GM21723 (cell line): ENCODE data around the gene EEF2K.
"Not testable (repeated sequence)": the region's sequence is repeated elsewhere in the genome, so short reads cannot be mapped to it uniquely, and the experiment has no call there.

ENCODE experiments used
- ATAC-seq: cut with Tn5 transposase; IDR thresholded peaks from one replicate; pipeline ENCODE4 v1.9.1; 2021; ENCODE audit warnings: mild to moderate bottlenecking, moderate library complexity; ENCODE audit not compliant: unreplicated experiment

Gene EEF2K

DNA sequence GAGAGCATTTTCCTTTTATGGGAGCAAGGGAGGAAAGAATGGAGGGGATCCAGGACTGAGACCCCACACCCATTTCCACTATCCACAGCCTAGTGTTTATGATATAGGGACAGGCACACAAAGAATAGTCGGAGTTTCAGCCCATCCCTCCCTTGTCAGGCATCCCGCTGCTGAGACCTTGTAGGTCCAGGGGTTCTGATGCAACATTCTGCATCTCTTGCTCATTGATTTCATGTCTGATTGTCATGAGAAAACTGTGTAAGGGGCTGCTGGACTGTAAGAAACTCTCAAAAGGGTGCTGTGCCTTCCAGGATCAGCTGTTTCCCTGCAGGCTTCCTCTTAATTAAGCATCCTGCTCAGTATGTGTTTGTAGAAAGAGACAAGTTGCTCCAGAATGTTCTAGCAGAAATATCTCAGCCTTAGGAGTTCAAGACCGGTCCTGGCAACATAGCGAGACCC is 85.8 kb downstream of the EEF2K start:
- no peak for ATAC-seq

DNA sequence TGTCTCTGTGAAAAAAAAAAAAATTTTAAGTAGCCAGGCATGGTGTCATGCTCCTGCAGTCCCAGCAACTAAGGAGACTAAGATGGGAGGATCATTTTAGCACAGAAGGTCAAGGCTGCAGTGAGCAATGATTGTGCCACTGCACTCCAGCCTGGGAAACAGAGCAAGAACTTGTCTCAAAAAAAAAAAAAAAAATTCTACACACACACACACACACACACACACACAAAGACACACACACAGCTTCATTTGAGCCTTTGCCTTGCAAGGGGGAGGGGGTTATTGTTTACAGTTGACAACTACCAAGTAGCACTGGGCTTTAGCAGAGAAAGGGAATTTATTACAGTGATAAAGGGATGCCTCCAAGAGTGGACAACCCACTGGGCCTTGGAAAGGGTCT is 86.2 kb downstream of the EEF2K start:
- no peak for ATAC-seq

DNA sequence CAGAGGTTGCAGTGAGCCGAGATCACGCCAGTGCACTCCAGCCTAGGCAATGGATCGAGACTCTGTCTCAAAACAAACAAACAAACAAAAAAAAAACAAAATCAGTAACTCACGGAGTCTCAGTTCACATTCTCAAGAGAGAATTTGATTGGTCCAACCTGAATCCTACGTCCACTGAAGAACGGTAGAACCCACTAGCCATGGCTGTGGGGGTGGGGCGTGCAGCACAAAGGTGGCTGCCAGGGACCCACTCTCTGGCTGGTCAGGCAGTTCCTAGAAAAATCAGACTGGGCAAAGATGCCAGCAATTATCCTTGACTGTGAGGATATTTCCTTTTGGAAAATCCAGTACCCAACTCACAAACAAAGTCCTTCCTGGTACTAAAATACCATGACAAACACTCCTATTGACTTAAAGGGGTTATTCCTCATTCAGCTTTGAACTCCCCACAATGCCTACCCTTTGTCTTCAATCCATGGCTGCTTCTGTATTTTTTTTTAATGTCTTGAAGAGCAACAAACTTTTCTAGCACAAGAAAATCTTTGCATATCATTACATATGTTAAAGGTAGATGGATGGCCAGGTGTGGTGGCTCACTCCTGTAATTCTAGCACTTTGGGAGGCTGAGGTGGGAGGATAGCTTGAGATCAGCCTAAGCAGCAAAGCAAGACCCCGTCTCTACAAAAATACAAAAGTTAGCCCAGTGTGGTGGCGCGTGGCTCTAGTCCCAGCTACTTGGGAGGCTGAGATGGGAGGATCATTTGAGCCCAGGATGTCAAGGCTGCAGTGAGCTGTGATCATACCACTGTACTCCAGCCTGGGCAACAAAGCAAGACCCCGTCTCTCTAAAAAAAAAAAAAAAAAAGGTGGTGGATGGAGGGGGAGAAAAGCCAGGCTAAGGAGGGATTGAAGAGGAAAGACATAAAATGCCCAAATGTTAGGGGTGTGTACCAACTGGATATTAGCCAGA is 87.3 kb downstream of the EEF2K start:
- no peak for ATAC-seq

DNA sequence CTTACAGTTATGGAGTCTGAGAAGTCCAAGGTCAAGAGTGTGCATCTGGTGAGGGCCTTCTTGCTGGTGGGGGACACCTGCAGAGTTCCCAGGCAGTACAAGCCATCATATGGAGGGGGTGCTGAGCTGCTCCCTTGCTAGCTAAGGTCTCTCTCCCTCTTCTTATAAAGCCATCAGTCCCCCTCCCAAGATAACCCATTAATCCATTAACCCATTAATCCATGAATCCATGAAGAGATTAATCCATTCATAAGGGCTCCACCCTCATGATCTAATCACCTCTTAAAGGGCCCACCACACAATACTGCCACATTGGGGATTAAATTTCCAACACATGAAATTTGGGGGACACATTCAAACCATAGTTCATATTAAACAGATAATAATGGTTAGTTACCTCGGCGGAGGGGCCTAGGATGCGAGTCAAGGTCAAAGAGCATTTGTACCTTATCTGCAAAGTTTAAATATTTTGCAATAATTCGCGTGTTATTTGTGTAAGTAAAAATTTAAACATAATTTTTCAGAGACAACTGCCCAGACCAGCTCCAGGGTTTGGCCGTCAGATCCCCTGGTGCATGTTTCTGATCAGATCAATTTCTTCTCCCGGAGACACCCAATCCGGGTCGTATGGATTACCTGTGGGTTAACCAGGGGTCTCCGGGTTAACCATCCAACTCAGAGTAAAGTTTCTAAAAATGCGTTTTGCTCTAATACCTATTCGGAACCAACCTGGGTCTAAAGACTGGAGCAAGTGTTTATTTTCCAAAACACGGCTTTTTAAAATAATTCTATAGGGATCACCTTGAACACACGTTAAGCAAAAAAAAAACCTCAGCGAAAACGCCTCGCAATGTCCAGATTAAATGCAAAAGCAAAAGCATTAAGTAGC is 90.4 kb downstream of the EEF2K start:
- no peak for ATAC-seq

DNA sequence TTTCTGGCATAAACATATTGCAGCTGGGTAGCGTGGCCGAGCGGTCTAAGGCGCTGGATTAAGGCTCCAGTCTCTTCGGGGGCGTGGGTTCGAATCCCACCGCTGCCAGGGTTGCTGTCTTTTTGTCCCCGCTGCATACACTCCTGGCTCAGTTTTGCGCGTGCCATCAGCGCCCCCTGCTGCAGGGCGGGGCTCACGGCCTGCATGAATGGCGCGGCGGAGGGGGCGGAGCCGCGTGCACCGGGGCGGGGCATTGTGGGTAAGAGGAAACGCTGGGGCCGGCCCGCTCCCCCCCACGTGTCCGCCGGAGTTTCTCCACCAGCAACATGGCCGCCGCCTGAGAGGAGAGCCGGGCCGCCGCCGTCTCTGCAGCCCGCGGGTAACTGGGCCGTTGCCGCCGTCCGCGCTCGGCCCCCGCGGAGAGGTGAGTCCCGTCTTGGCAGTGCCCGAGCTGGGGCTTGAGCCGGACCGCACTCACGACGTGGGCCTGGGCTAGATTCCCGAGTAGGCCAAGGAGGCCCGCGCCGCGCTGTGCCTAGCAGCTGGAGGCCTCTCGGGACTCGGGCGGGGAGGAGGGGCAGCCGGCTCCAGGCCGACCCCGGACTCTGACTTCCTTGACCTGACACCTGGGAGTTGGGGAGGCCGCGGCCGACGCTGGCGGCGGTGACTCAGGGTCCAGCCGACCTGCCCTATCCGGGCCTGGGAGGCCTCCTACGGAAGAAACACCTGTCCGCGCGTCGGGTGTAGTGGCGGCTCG is 91.2 kb downstream of the EEF2K start, which contains the start of gene POLR3E:
Gene POLR3E, plus strand, starts transcription at position 296 of the 757 bp plus-strand sequence. CDS start 5,560 bp downstream, outside the sequence.
- peak; percentile 80 for ATAC-seq

DNA sequence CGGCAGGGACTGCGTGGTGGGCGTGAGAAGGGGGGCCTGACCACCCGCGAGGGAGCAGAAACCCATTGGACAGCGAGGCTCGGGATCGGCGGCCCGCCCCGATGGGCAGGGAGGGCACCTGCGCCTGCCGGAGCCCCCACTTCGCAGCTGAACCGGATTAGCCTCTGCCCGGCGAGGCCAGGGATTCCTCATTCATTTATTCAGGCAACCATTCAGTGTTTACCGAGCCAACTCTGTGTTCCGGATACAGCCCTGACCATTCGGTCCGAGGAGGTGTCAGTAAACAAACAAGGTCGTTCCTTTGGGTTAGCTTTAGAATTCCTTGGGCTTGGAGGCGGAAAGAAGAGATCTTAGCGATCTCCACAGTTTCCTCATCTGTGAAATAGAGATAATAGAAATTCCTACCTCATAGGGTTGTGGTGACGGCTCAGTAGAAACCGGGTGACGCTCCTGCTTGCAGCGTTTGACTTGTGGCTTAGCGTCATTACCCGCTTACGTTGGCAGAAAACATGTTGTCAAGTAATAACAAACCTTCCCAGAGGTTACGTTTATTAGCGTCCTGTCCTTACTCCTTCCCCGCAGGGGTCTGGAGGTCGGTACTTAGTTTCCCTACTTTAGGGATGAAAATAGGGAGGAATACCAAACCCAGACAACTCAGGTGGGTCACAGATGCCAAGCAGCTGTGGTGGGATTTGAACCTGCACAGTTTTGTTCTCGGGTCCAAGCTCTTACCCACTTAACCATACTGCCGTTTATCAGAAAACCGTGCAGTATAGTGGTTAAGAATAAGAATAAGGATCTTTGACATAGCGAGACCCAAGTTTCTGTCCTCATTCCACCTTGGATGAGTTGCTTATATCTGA is 92.0 kb downstream of the EEF2K start:
- peak; percentile 40 for ATAC-seq

DNA sequence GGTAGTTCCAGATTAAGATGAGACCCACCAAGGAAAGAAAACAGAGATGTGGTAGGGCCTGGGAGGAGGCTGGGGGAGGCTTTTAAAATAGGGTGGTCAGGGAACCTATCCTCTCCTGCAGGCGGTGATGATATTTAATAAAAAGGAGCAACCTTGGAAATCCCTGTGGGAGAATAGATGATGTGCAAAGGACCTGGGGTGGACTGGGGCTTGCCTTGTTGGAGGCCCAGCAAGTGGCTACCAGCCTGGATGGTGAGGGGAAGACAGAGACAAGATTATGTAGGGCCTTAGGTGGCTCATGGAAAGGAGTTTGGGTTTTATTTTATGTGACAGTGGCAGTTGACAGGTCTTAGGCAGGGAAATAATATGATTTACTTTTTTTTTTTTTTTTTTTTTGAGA is 93.0 kb downstream of the EEF2K start:
- ATAC-seq: no peak

DNA sequence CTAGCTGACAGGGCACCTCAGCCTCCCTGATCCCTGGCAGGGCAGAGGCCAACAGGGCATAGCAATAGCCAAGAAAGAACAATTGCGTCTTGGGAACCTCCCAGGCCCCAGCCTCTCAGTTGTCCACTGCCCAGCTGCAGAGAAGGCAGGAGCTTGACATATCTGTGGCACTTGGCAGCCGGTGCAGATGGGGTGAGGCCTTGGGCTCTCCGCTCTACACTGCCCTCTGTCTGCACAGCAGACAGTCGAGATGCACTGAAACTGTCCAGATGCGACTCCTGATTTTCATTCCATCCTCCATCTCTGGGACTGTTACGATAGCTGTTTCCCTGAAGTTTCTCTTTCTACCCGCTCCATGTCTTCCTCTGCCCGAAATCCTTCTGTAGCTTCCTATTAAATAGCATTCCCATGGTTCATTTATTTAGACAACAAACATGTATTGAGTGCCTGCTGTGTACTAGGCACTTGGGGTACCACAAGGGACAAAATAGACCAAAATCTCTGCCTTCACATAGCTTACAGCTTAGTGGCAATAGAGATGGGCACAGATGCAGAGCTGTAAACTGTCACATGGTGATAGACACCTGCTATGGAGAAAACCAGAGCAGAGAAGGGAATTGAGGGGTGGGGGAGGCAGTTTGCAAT is 94.5 kb downstream of the EEF2K start:
- no peak for ATAC-seq

DNA sequence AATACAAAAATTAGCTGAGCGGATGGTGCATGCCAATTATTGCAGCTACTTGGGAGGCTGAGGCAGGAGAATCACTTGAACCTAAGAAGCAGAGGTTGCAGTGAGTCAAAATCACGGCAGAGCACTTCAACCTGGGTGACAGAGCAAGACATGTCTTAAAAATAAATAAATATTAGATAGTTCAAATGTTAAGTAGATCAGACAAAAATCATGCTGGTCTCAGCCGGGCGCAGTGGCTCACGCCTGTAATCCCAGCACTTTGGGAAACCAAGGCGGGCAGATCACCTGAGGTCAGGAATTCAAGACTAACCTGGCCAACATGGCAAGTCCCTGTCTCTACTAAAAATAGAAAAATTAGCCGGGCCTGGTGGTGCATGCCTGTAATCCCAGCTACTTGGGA is 95.3 kb downstream of the EEF2K start:
- ATAC-seq: not testable (repeated sequence)

DNA sequence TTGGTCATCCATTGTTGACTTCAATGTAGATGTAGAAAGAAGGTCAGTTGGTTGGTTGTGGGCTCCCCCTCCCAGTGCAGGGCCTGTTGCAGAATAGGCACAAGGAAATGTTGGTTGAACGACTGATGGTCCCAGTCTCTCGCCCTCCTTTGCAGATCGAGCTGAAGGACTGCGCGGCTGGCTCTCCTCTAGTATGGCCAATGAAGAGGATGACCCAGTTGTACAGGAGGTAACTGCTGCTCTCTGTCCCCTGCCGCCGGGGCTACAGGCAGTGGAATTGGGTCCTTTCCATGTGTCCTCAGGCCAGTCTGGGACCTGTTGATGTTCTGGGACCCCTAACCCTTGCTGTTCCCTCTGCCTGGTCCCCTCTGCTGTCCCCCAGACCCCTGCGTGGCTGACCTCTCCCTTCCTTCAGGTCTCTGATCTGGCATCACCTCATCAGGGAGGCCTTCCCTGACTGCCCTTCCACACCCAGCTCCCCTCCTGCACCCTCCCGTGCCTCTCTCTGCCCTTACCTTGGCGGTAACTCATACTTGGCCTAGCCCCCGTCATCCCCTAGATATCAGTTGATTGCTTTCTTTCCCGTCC is 96.8 kb downstream of the EEF2K start:
- ATAC-seq: no peak

DNA sequence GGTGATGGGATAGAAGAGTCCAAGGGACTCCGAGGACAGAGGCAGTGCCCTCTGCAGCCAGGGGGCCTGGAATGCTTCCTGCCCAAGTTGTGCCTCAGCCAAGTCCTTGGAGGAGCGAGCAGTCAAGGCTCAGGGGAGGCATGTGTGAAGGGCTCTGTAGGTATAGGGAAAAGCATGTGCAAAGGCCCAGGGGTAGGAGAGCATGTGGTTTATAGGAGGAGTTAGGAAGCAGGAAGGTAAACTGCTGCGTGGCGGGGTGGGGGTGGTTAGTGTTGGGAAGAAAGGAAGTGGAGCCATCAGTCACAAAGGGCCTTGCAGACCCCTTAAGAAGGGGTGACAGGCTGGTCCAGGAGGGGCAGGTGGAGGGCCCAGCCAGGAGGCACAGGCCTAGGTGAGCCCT is 98.3 kb downstream of the EEF2K start:
- no peak for ATAC-seq

DNA sequence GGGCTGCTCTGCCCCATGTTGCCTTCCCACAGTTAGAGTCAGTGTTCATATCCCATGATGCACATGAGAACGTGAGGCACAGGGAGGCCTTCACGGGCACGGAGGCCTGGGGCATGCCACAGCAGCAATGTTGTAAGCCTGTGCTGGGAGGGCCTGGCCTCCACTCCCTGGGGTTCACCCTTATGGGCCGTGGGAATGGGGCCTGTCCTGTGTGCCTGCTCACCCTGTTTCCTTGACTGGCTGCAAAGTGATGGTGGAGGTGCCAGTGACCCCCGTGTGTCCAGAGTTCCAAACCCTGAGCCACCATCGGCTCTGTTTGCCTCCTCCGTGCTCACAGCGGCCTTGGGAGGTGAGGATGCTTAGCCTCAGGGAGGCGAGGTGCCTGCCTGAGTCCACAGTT is 100.7 kb downstream of the EEF2K start:
- ATAC-seq: no peak

DNA sequence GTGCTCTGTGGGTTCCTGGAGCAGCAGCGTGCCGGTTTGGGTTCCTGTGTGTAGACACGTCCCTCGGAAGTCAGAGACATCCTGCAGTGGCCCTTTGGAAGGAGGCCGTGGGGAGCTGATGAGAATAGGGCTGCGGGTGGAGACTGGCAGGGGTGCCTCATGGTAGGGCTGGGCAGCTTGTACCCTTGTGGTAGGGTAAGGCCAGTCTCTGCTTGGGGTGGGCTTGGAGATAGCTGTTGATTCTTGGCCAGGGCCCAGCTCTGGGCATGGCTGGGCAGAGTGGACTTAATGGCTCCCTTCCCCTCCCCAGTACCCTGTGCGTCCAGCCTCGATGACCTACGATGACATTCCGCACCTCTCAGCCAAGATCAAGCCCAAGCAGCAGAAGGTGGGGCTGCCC is 101.8 kb downstream of the EEF2K start:
- ATAC-seq: no peak

DNA sequence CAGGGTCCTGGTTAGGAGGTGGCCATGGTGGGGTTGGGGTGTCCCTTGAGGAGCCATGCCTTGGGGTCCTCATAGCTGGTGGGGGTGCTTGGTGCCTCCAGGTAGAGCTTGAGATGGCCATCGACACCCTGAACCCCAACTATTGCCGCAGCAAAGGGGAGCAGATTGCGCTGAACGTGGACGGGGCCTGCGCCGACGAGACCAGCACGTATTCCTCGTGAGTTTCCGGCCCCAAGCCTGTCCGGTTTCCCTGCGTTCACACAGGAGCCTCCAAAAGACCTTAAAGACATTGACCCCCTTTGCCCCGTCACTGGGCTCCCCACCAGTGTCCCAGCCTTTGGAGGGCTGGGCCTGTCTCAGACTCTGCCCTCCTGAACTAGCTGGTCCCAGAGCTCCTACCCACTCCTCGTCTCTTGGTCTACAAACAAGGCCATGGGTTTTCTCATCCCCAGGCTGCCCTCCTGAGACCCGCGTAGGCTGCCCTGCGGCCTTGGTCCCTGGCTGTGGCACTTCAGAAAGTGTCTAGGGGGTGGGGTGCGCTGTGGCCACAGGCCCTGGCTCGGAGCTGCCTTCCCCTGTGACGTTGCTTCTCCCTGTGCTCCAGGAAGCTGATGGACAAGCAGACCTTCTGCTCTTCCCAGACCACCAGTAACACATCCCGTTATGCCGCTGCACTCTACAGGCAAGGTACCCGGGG is 102.9 kb downstream of the EEF2K start:
- ATAC-seq: no peak

DNA sequence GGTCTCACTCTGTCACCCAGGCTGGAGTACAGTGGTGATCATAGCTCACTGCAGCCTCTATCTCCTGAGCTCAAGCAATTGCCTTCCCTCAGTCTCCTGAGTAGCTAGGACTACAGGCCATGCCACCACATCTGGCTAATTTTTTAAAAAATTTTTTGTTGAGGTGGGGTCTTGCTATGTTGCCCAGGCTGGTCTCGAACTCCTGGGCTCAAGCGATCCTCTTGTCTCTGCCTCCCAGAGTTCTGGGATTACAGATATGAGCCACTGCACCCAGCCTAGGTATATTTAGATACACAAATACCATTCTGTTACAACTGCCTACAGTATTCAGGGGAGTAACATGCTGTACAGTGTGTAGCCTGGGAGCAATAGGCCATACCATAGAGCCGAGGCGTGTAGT is 105.4 kb downstream of the EEF2K start:
- no peak for ATAC-seq

DNA sequence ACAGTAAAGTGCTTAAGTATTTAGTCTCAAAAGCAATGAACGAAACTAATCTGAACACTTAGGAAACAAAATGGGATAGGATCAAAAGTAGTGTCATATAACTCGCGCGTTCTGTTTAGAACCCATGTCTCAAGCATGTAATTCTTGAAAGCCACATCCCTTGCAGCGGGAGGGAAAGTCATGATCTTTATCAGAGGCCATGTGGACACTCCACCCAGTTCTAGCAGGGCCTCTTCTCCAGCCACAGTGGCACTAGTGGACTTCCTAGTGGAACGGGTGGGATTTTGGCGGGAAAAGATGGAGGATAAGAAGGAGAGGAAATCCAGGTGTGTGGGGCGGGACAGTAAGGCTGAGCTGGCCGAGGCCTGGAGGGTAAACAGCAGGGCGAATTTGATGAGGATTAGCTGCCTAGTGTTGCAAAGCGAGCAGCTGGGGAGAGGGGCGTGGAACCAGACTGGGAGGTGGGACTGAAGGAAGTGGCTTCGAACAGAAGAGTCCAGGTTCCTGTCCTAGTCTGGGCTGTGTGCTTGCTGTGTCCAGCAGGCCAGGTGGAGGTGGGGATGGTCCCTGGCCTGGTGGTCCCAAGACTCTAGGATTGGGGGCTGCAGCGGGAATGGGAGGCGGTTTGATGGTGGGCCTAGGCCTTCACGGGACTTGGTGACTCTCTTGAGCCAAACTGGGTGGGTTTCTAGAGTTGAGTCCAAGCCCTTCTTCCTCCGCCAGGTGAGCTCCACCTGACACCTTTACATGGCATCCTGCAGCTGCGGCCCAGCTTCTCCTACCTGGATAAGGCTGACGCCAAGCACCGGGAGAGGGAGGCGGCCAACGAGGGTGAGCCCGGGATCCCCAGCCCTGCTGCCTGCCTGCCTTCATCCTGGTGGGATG is 107.1 kb downstream of the EEF2K start:
- no peak for ATAC-seq

DNA sequence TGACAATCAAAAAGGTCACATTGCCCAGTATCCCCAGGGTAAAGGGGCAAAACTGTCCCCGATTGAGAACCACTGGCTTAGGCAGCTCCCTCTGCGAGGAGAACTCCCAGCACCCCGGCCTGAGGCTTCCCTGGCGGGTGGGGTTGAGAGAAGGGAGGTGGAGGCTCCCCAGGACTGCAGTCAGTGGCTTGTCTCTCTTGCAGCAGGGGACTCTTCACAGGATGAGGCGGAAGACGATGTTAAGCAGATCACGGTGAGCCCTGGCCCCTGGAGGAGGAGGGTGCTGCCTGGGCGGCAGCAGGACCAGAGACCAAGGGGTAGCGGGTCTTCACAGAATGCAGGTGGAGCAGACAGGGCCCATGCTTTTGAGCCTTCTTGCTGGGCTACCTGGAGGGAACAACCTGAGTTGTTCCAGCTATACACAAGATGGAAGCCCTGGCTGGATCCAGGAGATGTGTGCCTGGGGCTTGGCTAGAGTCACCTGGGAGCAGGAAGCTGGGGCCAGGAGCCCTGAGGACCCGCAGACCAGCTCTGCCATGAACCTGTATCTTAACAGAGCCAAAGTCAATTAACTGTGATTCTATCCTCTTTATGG is 107.9 kb downstream of the EEF2K start:
- no peak for ATAC-seq
